Measurements from ENCODE around the gene MMP14.

MMP14 gene

DNA sequence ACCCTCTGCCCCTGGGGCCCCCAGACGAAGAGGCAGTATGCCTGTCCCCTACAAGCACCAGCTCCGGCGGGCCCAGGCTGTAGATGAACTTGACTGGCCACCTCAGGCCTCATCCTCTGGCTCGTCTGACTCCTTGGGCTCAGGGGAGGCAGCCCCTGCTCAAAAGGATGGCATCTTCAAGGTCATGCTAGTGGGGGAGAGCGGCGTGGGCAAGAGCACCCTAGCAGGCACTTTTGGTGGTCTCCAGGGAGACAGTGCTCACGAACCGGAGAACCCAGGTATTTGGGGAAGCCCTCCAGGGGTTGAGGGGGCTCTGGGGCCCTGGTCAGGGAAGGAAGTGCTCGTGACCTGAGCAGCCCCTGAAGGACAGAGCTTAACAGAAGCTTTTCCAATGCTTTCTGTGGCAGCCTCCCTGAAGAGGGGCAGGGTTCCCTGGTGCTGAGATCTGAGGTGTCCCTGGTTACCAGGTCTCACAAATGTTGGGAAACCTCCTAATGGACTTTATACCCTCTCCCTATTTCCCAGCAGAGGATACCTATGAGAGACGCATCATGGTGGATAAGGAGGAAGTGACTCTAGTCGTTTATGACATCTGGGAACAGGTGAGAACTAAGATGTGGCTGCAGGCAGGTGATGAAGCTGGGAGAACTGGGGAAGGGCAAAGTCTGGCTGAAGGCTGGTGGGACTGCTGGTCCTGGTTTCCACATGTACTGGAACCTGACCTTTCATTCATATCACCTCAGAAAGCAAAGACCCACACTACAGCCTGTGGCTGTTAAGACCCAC lies 48.5 kb downstream of the MMP14 start:
- no peak for DNase-seq (ENCODE audit: low read depth in 2 of 2)

DNA sequence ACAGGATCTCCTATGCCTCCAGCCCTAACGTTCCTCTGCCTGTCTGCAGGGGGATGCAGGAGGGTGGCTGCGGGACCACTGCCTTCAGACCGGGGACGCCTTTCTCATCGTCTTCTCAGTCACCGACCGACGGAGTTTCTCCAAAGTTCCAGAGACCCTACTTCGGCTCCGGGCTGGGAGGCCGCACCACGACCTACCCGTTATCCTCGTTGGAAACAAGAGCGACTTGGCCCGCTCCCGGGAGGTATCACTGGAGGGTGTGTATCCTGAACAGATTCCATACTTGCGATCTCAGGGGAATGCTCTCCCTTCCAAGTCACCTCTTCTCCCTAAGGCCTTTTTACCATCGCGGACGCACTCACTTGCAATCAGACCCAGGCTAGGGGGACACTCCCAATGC lies 49.6 kb downstream of the MMP14 start:
- no peak for DNase-seq (ENCODE audit: low read depth in 2 of 2)

DNA sequence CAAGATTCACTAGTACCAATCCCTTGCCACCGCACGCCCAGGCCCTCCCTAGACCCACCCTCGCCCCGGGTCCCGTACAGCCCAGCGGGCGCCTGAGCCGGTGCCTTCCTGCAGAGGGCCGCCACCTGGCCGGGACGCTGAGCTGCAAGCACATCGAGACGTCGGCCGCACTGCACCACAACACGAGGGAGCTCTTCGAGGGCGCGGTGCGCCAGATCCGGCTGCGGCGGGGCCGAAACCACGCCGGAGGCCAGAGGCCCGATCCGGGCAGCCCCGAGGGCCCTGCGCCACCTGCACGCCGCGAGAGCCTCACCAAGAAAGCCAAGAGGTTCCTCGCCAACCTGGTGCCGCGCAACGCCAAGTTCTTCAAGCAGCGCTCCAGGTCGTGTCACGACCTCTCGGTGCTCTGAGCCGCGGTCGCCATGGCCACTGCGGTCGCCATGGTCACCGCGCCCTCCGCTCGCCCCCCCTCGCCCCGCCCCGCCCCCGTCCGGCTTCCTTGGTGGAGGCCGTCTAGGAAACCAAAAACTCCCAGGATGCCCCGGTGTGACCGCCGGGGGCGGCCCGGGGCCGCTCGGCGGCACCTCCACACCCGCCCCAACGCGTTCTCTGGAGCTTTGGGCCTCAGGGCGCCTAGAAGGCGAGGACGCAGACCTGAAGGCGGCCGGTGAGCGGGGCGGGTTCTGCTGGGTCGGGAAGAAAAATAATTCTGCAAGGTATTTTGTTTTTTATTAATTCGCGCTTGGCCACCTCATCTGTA lies 50.3 kb downstream of the MMP14 start:
- peak; percentile 38 to 62 for DNase-seq (ENCODE audit: low read depth in 2 of 2)

DNA sequence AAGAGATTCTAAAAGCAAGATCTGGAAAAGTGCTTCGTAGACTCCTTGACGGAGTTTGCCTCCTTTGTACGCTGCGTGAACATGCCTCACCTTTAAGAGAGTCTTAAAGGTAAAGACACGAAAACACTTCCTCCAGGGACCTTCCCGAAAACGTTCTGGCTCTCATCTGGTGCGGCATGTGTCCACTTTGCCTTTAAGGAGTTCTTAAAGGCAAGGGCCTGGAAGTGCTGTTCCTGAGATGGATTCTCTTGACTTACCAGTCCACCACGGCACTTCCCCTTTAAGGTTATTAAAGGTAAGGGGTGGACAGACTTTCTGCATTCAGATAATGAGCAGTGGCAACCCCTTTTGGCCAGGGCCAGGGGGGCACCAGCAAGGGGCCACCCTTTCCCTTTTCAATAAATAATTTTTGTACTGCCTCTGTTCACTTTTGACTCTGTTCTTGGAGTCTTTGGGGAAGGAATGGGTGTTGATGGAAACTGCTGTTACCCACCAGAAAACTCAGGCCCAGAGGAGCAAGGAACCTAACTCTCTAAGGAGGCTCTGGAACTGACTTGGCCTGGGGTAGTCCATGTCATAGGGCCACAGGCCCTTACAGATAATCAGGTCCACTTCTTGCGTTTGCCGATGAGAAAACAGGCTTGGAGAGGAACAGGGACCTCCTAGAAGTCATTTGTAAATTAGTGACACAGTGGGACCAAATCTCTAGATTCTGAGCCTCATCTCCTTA lies 51.0 kb downstream of the MMP14 start:
- DNase-seq (ENCODE audit: low read depth in 2 of 2), result no peak

DNA sequence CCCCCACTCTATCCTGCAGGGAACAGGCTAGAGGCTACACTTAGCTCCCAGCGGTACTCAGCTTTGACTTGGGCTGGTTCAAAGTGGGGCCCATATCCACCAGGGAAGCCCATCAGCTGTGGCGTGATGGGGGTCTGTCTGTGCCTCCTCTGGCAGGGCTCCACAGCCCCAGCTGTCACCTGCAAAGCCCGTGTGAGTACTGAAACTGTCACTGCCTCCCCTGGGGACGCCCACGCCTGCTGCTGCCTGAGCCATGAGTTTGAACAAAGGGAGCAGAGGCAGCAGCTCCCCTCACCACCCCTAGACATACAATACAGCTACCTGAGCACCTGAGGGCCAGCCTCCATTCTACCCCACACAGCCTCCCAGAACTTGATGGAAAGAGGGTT lies 51.6 kb downstream of the MMP14 start:
- DNase-seq (ENCODE audit: low read depth in 2 of 2), result peak; percentile 32 to 52

DNA sequence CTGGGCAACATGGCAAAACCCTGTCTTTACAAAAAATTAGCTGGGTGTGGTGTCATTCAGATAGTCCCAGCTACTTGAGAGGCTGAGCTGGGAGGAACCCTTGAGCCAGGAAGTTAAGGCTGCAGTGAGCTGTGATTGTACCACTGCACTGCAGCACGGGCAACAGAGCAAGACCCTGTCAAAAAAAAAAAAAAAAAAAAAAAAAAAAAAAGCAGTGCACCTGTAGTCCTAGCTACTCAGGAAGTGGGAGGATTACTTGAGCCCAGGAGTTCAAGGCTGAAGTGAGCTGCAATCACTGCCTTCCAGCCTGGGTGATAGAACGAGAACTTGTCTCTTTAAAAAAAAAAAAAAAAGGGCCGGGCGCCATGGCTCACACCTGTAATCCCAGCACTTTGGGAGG lies 52.3 kb downstream of the MMP14 start:
- no peak for DNase-seq (ENCODE audit: low read depth in 2 of 2)

DNA sequence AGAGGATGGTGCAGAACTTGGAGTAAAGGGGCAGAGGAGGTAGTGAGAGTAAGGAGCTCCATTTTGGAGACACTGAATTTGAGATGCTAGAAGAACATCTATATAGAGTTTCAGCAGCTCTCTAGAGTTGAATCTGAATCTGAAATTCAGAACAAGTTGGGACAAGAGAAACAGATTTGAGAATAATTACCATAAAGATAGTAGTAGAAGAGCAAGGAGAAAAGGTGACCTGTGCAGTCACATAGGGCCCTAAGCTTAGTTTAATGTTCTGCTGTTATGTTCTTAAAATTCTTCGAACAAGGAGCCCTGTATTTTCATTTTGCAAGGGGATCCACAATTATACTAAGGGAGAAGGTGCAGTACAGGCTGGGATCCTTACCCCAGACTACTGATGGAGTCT lies 54.0 kb downstream of the MMP14 start:
- no peak for DNase-seq (ENCODE audit: low read depth in 2 of 2)

DNA sequence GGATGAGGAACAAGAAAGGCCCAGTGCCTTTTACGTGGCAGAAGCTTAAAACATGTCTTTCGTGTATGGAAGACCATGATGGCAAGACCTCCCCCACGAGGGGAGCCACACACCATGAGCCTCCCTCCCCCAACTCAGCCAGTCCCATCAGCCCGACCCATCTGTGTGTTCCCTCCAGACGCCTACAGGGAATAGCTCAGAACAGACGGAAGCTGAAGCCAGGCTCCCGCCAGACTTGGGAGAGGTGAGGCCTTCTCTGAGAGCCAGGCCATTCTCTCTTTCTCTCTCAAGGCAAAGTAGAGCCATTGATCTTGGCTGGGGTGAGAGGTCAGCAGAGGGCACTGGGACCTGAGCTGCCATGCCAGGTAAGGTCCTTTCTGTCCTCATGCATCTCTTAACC lies 56.1 kb downstream of the MMP14 start:
- DNase-seq (ENCODE audit: low read depth in 2 of 2), result no peak

DNA sequence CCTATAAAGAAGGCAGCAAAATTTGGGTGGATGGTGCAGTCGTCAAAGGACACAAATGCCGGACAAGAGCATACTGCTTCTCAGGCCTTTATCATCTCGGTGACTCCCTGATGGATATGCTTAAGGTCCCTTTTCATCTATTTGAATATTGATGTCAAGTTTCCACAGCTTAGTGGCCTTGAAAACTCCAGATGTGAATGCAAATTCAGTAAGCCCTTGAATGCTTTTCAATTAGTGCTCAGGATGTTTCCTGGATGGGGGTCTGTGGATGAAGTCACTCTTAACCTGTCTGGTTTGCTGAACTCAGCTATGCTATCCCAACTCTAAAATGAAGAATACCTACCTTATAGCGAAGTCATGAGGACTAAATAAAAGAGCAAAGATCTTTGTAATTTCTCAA lies 57.3 kb downstream of the MMP14 start:
- no peak for DNase-seq (ENCODE audit: low read depth in 2 of 2)

DNA sequence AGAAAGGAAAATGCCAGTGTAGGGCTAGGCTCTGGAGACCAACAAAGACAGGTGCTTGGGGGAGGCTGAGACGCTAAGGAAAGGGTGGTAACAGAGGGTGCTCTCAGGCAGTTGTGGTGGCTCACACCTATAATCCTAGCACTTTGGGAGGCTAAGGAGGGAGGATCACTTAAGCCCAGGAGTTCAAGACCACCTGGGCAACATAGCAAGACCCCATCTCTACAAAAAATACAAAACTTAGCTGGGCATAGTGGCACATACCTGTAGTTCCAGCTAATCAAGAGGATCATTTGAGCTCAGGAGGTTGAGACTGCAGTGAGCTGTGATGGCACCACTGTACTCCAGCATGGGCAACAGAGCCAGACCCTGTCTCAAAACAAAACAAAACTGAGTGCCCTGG lies 59.0 kb downstream of the MMP14 start:
- DNase-seq (ENCODE audit: low read depth in 2 of 2), result no peak

DNA sequence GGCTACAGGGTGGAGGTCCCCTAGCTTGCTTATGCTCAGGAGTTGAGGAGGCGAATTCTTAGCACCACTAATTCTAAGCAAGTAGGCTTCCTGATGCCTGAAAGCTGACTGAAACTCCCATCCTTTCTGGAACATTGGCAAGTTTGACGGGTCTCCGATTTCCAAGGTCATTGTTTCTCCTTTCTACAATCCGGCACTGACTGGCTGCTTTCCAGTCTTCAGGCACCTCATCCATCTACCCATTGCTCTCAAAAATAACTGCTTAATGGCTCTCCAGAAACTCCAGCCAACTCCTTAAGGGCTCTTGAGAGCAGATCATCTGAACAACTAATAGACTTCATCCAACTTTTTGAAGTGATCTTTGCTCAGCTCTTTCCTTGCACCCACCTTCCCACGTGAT lies 60.0 kb downstream of the MMP14 start:
- no peak for DNase-seq (ENCODE audit: low read depth in 2 of 2)

DNA sequence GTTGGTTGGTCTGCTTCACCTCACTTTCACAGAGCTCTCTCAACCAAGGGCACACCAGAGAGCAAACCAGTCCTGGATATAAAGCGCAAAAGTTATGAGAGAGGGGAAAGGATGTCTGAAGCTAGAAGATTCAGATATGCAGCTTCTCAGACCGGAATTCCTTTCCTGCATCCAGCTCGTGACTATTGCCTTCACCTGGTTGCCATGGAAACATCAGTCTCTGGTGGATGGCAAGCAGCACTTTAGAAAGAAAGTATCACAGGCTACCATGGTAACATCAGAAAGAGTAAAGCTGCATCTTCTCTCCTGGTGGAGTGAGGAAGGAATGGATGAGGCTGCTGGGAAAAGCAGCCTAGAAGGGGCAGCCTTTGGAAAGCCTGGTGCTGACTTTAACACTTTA lies 60.4 kb downstream of the MMP14 start:
- no peak for DNase-seq (ENCODE audit: low read depth in 2 of 2)

DNA sequence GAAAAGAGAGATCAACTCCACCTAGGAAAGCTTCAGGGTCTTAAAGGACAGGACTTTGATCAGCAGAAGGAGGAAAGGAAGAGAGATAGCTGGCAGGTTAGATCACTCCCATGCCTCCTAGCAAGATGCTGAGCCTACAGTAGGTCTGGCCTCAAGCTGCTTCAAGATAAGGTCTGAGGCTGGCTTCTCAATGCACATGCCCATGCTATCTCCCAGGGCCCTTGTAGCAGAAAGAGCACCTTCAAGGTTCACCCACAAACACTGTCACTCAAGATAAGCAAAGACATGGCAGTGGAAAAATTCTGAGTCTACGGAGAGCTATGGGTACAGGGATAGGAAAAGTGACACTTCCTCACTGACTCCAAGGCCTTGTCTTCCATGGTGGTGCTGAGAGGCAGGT lies 61.0 kb downstream of the MMP14 start:
- no peak for DNase-seq (ENCODE audit: low read depth in 2 of 2)
